HG03432 (cell line): ENCODE data around the gene DLAT.
"Not testable (repeated sequence)": the region's sequence is repeated elsewhere in the genome, so short reads cannot be mapped to it uniquely, and the experiment has no call there.

Experiments used
- ATAC-seq: cut with Tn5 transposase; IDR thresholded peaks from one replicate; pipeline ENCODE4 v1.9.1; 2021; ENCODE audit warnings: mild to moderate bottlenecking, moderate library complexity; ENCODE audit not compliant: unreplicated experiment

DLAT gene

GRCh38 chr11:112046647-112047046 lies 21.4 kb downstream of the DLAT start:
- ATAC-seq, result not testable (repeated sequence)

GRCh38 chr11:112048256-112048655 lies 23.0 kb downstream of the DLAT start:
- not testable (repeated sequence) for ATAC-seq

DNA sequence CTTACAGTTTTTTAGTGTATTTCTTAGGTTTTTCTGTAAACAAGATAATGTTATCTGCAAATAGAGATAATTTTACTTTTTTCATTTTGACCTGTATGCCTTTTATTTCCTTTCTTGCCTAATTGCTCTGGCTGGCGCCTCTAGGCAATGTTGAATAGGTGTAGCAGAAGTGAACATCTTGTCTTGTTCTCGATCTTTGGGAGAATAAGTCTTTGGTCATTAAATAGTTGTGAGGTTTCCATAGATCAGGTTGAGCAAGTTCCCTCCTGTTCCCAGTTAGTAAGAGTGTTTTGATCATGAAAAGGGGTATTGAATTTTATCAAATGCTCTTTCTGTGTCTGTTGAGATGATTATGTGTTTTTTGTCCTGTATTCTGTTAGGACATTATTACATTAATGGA lies 24.6 kb downstream of the DLAT start:
- no peak for ATAC-seq

GRCh38 chr11:112050721-112051120 lies 25.5 kb downstream of the DLAT start:
- peak; percentile 81 for ATAC-seq

- no peak for ATAC-seq
Measured at GRCh38 chr11:112051768-112052167, 26.6 kb downstream of the DLAT start.

- ATAC-seq, result no peak
Measured at GRCh38 chr11:112057170-112057569, 32.0 kb downstream of the DLAT start.

DNA sequence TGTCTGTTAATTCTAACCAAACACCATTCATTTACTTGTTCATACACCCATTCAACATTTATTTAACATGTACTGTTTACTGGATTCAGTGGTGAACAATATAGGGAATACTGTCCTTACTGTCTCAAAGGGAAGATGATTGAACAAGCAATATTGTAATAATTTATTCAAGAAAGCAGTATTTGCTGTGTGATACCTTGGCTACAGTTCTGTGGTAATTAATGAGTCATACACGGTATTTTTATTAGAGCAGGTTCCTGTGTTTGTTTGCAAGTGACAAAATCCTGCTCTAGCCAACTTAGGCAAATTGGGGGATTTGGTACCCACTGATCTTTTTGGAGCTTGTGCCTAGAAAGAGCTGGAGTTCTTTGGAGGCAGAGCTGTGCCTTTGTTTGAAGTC lies 32.9 kb downstream of the DLAT start:
- ATAC-seq, result no peak

DNA sequence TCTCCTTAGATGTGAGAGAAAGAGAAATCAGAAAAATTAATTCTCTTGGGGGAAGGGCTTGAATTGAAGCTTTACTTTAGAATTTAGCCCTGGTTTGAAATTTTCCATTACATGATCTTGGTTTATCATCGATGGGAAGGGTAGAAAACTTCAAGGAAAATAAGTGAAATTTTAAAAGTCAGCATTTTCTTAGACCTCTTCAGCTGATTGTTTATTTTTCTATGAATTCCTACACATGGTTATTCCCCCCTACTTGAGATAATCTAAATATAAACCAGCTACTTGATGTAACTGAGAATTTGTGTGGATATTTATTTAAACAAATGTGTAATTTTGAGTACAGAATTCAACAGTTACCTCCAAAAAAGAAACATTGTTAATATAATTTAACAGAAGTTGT lies 37.7 kb downstream of the DLAT start:
- no peak for ATAC-seq

DNA sequence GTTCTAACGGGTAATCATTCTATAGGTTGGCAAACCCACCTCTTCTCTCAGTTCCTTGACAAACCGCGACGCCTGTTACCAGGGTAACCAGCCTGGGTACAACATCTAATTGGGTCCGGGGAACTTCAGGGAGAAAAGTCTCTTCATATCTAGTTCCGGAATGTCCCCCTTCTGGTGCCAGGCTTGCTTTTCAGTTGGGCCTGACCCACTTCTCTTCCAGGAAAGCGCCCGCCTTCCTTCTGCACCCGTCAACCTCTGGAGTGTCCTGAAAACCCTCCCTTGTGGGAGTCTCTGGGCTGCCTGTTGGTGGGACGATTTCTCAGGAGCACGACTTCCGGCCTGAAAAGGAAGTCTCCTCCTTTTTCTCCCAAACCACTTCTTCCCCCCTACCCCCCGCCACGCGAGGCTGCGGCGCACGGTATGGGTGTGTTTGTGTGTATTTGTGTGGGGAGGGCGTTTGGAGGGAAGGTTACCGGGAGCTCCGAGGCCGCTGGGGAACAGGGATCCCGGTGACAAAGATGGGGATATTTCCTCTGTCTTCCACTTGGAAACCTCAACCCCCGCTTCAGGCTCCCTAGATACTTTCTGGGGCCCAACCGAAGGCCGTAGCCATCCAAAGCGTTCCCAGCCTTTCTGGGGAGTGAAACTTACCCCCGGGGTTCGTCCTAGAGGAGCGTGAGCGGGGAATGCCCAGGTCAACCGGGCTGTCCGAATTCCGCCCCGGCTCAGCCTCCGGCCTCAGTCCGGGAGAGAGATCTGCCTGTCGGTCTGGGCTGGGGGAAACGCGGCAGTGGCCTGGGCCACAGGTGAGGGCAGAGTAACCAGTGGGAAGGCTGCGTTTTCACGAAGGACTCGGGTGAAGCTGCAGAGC lies 49.0 kb downstream of the DLAT start, which contains the start of the genes NKAPD1 and PIH1D2:
Gene NKAPD1, plus strand, starts transcription at position 359 of the 871 bp plus-strand sequence. CDS start 1,276 bp downstream, outside the sequence.
Gene PIH1D2, minus strand, starts transcription at position 77 of the 871 bp plus-strand sequence. CDS start 843 bp downstream, outside the sequence.
- ATAC-seq, result peak; percentile 85

- ATAC-seq, result no peak
Measured at GRCh38 chr11:112082729-112083128, 57.5 kb downstream of the DLAT start.

DNA sequence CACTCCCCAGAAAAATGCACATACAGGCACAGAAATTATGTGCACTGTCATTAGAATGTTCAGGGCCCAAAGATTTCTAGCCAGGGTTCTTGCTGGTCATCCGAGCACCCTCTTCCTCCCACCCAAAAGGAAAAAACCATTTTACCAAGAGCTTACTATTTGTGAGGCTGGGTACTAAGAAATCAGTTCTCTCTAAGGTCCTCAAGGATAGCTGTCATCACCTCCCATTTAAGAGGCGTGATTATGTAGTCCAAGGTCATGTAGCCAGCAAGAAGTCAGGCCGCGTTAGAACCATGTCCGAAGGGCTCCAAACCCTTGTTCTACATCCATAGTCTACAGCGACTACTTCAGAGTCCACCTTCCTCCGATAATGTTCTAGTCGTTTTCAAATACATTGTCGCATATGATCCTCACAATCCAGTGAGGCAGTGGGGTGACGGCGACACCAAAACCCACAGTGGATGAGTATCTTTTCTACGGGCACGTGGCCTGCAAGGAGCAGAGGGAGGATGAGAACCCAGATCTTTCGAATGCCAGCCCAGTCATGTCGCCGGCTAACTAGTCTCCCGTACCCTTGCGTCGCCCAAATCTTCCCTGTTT lies 60.7 kb downstream of the DLAT start:
- peak; percentile 37 for ATAC-seq

- peak; percentile 89 for ATAC-seq
Measured at GRCh38 chr11:112086422-112087191, 61.4 kb downstream of the DLAT start, which contains the start of the genes SDHD and TIMM8B. Gene SDHD, plus strand, starts transcription at chr11:112086873. Its CDS starts 35 bp downstream, at chr11:112086908. Gene TIMM8B, minus strand, starts transcription at chr11:112086756. Its CDS starts 33 bp downstream, at chr11:112086723.

DNA sequence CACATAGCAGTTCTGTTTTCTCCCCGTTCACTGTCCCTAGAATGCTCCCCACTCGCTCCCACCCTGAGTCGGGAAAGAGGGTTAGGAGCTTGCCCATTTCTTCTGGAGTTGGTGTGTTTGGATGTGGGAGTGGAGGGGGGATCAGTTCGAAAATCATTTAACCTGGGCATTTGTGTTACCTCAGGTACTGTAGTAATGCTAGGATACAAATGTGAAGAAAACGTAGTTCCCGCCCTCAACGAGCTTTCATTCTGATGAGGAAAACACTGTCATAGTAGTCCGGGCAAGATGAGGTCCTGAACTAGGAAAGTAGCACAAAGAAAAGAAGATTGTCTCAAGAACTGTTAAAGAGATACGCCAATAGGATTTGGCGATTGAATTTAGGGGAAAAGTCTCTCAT lies 62.0 kb downstream of the DLAT start:
- no peak for ATAC-seq

GRCh38 chr11:112095302-112095701 lies 70.1 kb downstream of the DLAT start:
- not testable (repeated sequence) for ATAC-seq

GRCh38 chr11:112096194-112096593 lies 71.0 kb downstream of the DLAT start:
- no peak for ATAC-seq

DNA sequence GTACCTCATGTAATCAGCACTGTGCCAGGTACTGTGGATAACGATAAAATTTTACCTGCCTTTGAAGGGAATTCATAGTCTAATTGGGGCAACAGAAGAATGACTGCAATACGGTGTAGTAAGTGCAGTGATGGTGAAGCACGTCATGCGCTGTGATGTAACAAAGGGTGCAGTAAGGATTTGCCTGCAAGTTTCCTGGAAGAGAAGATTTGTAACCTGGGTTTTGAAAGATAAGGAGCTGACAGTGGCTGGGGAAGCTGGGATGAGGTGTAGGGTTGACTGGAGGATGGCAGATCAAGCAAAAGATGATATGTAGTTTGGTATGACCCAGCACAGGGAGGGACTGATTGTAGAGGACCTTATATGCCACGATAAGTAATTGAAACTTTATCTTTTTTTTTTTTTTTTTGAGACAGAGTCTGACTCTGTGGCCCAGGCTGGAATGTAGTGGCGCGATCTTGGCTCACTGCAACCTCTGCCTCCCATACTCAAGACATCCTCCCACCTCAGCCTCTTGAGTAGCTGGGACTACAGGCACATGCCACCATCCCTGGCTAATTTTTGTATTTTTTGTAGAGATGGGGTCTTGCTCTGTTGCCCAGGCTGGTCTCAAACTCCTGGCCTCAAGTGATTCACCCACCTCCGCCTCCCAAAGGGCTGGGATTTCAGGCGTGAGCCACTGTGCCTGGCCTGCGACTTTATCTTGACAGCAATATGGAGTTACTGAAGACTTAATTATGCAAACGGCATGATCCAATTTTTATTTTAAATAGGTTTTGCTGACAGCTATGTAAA lies 72.7 kb downstream of the DLAT start:
- ATAC-seq, result no peak

GRCh38 chr11:112100462-112100861 lies 75.3 kb downstream of the DLAT start:
- ATAC-seq, result no peak

DNA sequence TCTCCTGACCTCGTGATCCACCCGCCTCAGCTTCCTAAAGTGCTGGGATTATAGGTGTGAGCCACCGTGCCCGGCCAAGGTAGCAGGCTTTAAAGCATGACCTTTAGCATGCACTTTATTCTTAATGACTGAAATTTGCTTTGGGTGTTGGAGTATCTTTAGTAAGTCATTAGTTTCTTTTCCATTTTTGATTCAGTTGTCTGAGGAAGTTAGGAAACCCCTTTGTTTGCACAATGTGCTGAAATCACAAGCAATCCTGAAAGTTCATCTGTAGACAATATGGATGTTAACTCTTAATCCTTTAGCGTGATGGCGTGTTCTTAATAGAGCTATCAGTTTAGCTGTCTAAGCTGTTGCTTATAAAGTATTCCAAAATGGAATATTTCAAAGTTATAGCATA lies 78.2 kb downstream of the DLAT start:
- no peak for ATAC-seq

DNA sequence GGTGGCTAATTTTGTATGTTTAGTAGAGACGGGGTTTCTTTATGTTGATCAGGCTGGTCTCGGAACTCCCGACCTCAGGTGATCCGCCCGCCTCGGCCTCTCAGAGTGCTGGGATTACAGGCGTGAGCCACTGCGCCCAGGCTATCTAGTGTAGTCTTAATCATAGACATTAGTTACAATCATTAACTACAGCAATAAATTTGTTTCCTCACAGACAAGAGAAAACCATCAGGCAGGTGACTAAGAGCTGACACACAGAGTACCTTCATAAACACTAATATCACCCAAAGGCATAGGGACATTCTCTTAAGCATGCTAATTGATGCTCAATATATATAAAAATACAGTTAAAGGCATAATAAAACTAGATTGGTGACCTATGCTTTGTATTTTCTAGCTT lies 80.9 kb downstream of the DLAT start:
- no peak for ATAC-seq
